GM18519 (cell line): ENCODE results near the gene DCLRE1A.

Source experiments
- ATAC-seq: cut with Tn5 transposase; IDR thresholded peaks from one replicate; pipeline ENCODE4 v1.9.1; 2021; ENCODE audit warnings: mild to moderate bottlenecking, moderate library complexity; ENCODE audit not compliant: unreplicated experiment, low FRiP score

The DCLRE1A gene

GRCh38 chr10:113801569-113801968, 52.3 kb downstream of the DCLRE1A start:
- no peak for ATAC-seq

- ATAC-seq, result no peak
These were observed 62.2 kb downstream of the DCLRE1A start for GRCh38 chr10:113791691-113792090.

- no peak for ATAC-seq
These were observed 65.2 kb downstream of the DCLRE1A start for GRCh38 chr10:113788604-113789083.
